HEK293T (cell line): ENCODE data around the gene LIMCH1.

Experiments
- CTCF ChIA-PET: fragments of 350-600 bp; formaldehyde crosslinking; extraction: SDS; loops from one replicate; lab custom pipeline; 2021; ENCODE audit warnings: antibody characterized with exemption, inconsistent platforms; lab: Yijun Ruan, JAX
- POLR2A ChIA-PET: fragments of 350-600 bp; formaldehyde crosslinking; extraction: SDS; loops from one replicate; lab custom pipeline; 2020; ENCODE audit warnings: antibody characterized with exemption, inconsistent platforms; lab: Yijun Ruan, JAX
- DNase-seq: peaks from one replicate; pipeline ENCODE4 v3.0.0; 2012; ENCODE audit warnings: mixed read lengths; ENCODE audit errors: extremely low spot score
- ARNT ChIP-seq: fragments of 450-650 bp; IDR thresholded peaks from 2 replicates; pipeline ENCODE4 v1.6.1; 2017; ENCODE audit warnings: mild to moderate bottlenecking
- BHLHE40 ChIP-seq: fragments of 450-650 bp; IDR thresholded peaks from 2 replicates; pipeline ENCODE4 v1.6.1; 2016; ENCODE audit warnings: mild to moderate bottlenecking, moderate library complexity, borderline replicate concordance
- CTBP1 ChIP-seq: fragments of 450-650 bp; IDR thresholded peaks from 2 replicates; pipeline ENCODE4 v1.6.1; 2016; ENCODE audit warnings: borderline replicate concordance
- ELF4 ChIP-seq: fragments of 450-650 bp; IDR thresholded peaks from 2 replicates; pipeline ENCODE4 v1.6.1; 2017; ENCODE audit warnings: antibody characterized with exemption
- FOXA1 ChIP-seq: fragments of 450-650 bp; IDR thresholded peaks from 2 replicates; pipeline ENCODE4 v1.6.1; 2016; ENCODE audit warnings: mild to moderate bottlenecking
- FOXK2 ChIP-seq: fragments of 450-650 bp; IDR thresholded peaks from 2 replicates; pipeline ENCODE4 v1.6.1; 2016; ENCODE audit warnings: mild to moderate bottlenecking
- FOXM1 ChIP-seq: fragments of 450-650 bp; IDR thresholded peaks from 2 replicates; pipeline ENCODE4 v1.6.1; 2017; ENCODE audit warnings: mild to moderate bottlenecking, borderline replicate concordance
- HDGF ChIP-seq: fragments of 450-650 bp; IDR thresholded peaks from 2 replicates; pipeline ENCODE4 v1.6.1; 2017; ENCODE audit warnings: antibody characterized with exemption, borderline replicate concordance
- L3MBTL2 ChIP-seq: fragments of 450-650 bp; conservative IDR thresholded peaks from 2 replicates; pipeline ENCODE4 v1.6.1; 2016; ENCODE audit warnings: mild to moderate bottlenecking
- LEF1 ChIP-seq: fragments of 450-650 bp; IDR thresholded peaks from 2 replicates; pipeline ENCODE4 v1.6.1; 2017; ENCODE audit warnings: mild to moderate bottlenecking, borderline replicate concordance
- NFRKB ChIP-seq: fragments of 450-650 bp; IDR thresholded peaks from 2 replicates; pipeline ENCODE4 v1.6.1; 2016; ENCODE audit warnings: mild to moderate bottlenecking, moderate library complexity
- PKNOX1 ChIP-seq: fragments of 450-650 bp; IDR thresholded peaks from 2 replicates; pipeline ENCODE4 v1.6.1; 2016
- SP1 ChIP-seq: fragments of 450-650 bp; IDR thresholded peaks from 2 replicates; pipeline ENCODE4 v1.6.1; 2017
- SUZ12 ChIP-seq: fragments of 450-650 bp; IDR thresholded peaks from 2 replicates; pipeline ENCODE4 v1.6.1; 2016; ENCODE audit warnings: mild to moderate bottlenecking
- TARDBP ChIP-seq: fragments of 450-650 bp; IDR thresholded peaks from 2 replicates; pipeline ENCODE4 v1.6.1; 2016
- ZNF384 ChIP-seq: fragments of 450-650 bp; IDR thresholded peaks from 2 replicates; pipeline ENCODE4 v1.6.1; 2016

LIMCH1 gene

GRCh38 chr4:41550308-41550707, 12.4 kb downstream of the LIMCH1 start:
- TF ChIP-seq PKNOX1 = no peak
- TF ChIP-seq CTBP1 = no peak
- no peak for DNase-seq
- CTCF ChIA-PET = no interaction called here
- POLR2A ChIA-PET = no interaction called here

GRCh38 chr4:41551536-41551935, 13.6 kb downstream of the LIMCH1 start:
- TF ChIP-seq TARDBP = no peak
- no peak for TF ChIP-seq SUZ12
- ChIA-PET POLR2A (no interaction called here), CTCF (no interaction called here)
- DNase-seq = no peak

- TF ChIP-seq FOXK2 = no peak
- no peak for TF ChIP-seq SUZ12
- TF ChIP-seq HDGF = no peak
- no peak for TF ChIP-seq L3MBTL2
- TF ChIP-seq NFRKB = no peak
- TF ChIP-seq CTBP1 = no peak
- no peak for TF ChIP-seq ARNT
- TF ChIP-seq ELF4 = no peak
- no peak for TF ChIP-seq FOXA1
- no peak for TF ChIP-seq BHLHE40
- no peak for TF ChIP-seq ZNF384
- TF ChIP-seq SP1 = no peak
- no peak for TF ChIP-seq PKNOX1
- TF ChIP-seq TARDBP = no peak
- no peak for TF ChIP-seq FOXM1
- TF ChIP-seq LEF1 = no peak
- ChIA-PET CTCF (no interaction called here), POLR2A (no interaction called here)
- no peak for DNase-seq
Measured at GRCh38 chr4:41554905-41555304, 16.9 kb downstream of the LIMCH1 start.

- POLR2A ChIA-PET = no interaction called here
- TF ChIP-seq TARDBP (no peak), BHLHE40 (no peak)
- CTCF ChIA-PET = no interaction called here
- no peak for DNase-seq
Measured at GRCh38 chr4:41556526-41556925, 18.6 kb downstream of the LIMCH1 start.

- DNase-seq = no peak
- ChIA-PET POLR2A (interaction anchor here (0.6 kb wide), 1 partner anchor 19 kb away, joined by 4 read pairs; no protein-coding TSS in a partner anchor), CTCF (no interaction called here)
- TF ChIP-seq ZNF384 = no peak
- no peak for TF ChIP-seq ELF4
- no peak for TF ChIP-seq TARDBP
- TF ChIP-seq ARNT = no peak
Measured at GRCh38 chr4:41559940-41560516, 22.1 kb downstream of the LIMCH1 start.

GRCh38 chr4:41561244-41561643, 23.3 kb downstream of the LIMCH1 start:
- ChIA-PET POLR2A (no interaction called here), CTCF (no interaction called here)
- TF ChIP-seq SUZ12 = no peak
- TF ChIP-seq BHLHE40 = no peak
- TF ChIP-seq L3MBTL2 = no peak
- DNase-seq = no peak

GRCh38 chr4:41567186-41567585, 29.2 kb downstream of the LIMCH1 start:
- POLR2A ChIA-PET = no interaction called here
- CTCF ChIA-PET = no interaction called here
- no peak for TF ChIP-seq PKNOX1
- TF ChIP-seq ELF4 = no peak
- TF ChIP-seq CTBP1 = no peak
- TF ChIP-seq FOXA1 = no peak
- no peak for TF ChIP-seq FOXK2
- TF ChIP-seq SUZ12 = no peak
- TF ChIP-seq NFRKB = no peak
- TF ChIP-seq HDGF = no peak
- no peak for TF ChIP-seq SP1
- no peak for TF ChIP-seq ZNF384
- TF ChIP-seq L3MBTL2 = no peak
- TF ChIP-seq BHLHE40 = no peak
- no peak for TF ChIP-seq FOXM1
- TF ChIP-seq TARDBP = no peak
- no peak for TF ChIP-seq LEF1
- DNase-seq = no peak

GRCh38 chr4:41568363-41568762, 30.4 kb downstream of the LIMCH1 start:
- TF ChIP-seq HDGF = no peak
- TF ChIP-seq FOXA1 = no peak
- no peak for TF ChIP-seq L3MBTL2
- no peak for TF ChIP-seq TARDBP
- TF ChIP-seq CTBP1 = no peak
- TF ChIP-seq FOXK2 = no peak
- TF ChIP-seq PKNOX1 = no peak
- no peak for TF ChIP-seq SUZ12
- TF ChIP-seq SP1 = no peak
- no peak for TF ChIP-seq NFRKB
- no peak for TF ChIP-seq ELF4
- TF ChIP-seq ARNT = no peak
- no peak for TF ChIP-seq LEF1
- no peak for TF ChIP-seq ZNF384
- TF ChIP-seq FOXM1 = no peak
- TF ChIP-seq BHLHE40 = no peak
- CTCF ChIA-PET = no interaction called here
- no peak for DNase-seq
- POLR2A ChIA-PET = no interaction called here
